IgD-negative memory B cell (primary cell): Measurements from ENCODE around the gene OR4E2. TPM values are rescaled to one million over a fixed set of nuclear protein-coding genes. Genes with fewer than 3 reads are reported as not detected.

Experiments
- H3K27ac Mint-ChIP-seq, 3 donors: one replicate each; pipeline ENCODE4 v1.8.0; 2020 to 2022; ENCODE audit warnings: mild to moderate bottlenecking in 3 of 3, mixed read lengths in 3 of 3, moderate library complexity in 1 of 3
- H3K27me3 Mint-ChIP-seq: one replicate; pipeline ENCODE4 v1.8.0; 2021; ENCODE audit warnings: mixed read lengths
- H3K36me3 Mint-ChIP-seq: one replicate; pipeline ENCODE4 v1.8.0; 2020; ENCODE audit warnings: mild to moderate bottlenecking, mixed read lengths
- H3K4me1 Mint-ChIP-seq, 3 donors: one replicate each; pipeline ENCODE4 v1.8.0; 2020 to 2022; ENCODE audit warnings: mixed read lengths in 3 of 3, mild to moderate bottlenecking in 1 of 3
- H3K4me3 Mint-ChIP-seq, 4 donors: one replicate each; pipeline ENCODE4 v1.8.0; 2020 to 2022; ENCODE audit warnings: mild to moderate bottlenecking in 4 of 4, mixed read lengths in 4 of 4, moderate library complexity in 3 of 4
- H3K9me3 Mint-ChIP-seq, 3 donors: one replicate each; pipeline ENCODE4 v1.8.0; 2020 to 2021; ENCODE audit warnings: mixed read lengths in 3 of 3, mild to moderate bottlenecking in 1 of 3
- polyA plus RNA-seq: library from polyadenylated mRNA; unstranded; fragments of 300-500 nt; fragmentation: Illumina TruSeq; gene quantifications from one replicate; pipeline ENCODE4 v1.2.3, GENCODE V29; 2021

OR4E2 gene
- polyA plus RNA-seq, 1 donor from 2014 or later: not detected

DNA sequence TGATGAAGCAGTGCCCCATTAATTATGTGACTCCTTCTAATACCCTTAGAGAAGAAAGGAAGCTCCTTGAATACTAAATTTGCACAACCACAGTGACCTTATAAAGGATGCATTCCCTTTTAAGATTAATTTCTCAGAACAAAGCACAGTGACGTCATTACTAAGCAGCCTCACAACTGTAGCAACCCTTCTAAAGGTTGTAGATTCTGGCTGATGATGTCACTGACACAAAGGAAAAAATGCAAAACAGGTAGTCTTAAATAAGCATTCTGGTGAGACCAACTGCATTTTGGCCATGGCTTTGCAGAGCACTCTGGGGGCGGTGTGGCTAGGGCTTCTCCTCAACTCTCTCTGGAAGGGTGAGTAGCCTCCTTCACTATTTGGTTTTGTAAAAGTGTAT lies 58.4 kb downstream of the OR4E2 start:
- Mint-ChIP-seq H3K4me3 (no peak overlapping the region), H3K4me1 (peaks cover 0 to 2% (median 0%) of the 10 kb centered on the region in 3 donors), H3K27me3 (peaks cover 20% of the 10 kb centered on the region), H3K36me3 (peaks cover 1% of the 10 kb centered on the region), H3K9me3 (peaks cover 1 to 6% (median 2%) of the 10 kb centered on the region in 3 donors), H3K27ac (no peak overlapping the region)

DNA sequence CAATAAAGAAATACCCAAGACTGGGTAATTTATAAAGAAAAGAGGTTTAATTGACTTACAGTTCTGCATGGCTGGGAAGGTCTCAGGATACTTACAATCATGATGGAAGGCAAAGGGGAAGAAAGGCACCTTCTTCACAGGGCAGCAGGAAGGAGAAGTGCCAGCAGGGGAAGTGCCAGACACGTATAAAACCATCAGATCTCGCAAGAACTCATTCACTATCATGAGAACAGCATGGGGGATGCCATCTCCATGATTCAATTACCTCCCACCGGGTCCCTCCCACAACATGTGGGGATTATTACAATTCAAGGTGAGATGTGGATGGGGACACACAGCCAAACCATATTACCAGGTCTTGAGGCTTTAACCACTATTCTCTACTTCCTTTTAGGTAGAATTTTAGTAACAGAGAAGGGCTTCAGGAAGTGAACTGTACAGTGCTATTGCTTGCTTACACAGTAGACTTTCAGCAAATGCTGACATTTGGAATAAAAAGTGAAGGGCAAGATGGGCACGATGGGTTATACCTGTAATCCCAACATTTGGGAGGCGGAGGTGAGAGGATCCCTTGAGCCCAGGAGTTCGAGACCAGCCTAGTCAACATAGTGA lies 60.8 kb downstream of the OR4E2 start:
- H3K9me3 Mint-ChIP-seq: no peaks in the 10 kb centered on the region
- H3K36me3 Mint-ChIP-seq: no peaks in the 10 kb centered on the region
- H3K4me3 Mint-ChIP-seq: peak overlapping the region in 1 of 4 donors; percentile 10
- H3K27me3 Mint-ChIP-seq: peaks cover 12% of the 10 kb centered on the region
- H3K4me1 Mint-ChIP-seq: peaks cover 0 to 2% (median 0%) of the 10 kb centered on the region in 3 donors
- H3K27ac Mint-ChIP-seq: no peak overlapping the region

Other genes with a start within 250 kb of the OR4E2 start
- gene CHD8, start 197.7 kb upstream of the OR4E2 start, polyA plus RNA-seq: 44.4 TPM
- gene RAB2B, start 176.9 kb upstream of the OR4E2 start, polyA plus RNA-seq: 8.2 TPM
- 91.0 TPM for gene TOX4, start 176.6 kb upstream of the OR4E2 start, polyA plus RNA-seq
- 20.6 TPM for gene METTL3, start 142.5 kb upstream of the OR4E2 start, polyA plus RNA-seq
- 0.34 TPM for gene SALL2, start 127.5 kb upstream of the OR4E2 start, polyA plus RNA-seq
- not detected for gene OR10G3, start 73.8 kb upstream of the OR4E2 start, polyA plus RNA-seq
- gene OR10G2, start 18.9 kb upstream of the OR4E2 start, polyA plus RNA-seq: not detected
- gene OR4E1, start 20.0 kb downstream of the OR4E2 start, polyA plus RNA-seq: not detected